ENCODE measurements around the gene PRKCA.

PRKCA gene

DNA sequence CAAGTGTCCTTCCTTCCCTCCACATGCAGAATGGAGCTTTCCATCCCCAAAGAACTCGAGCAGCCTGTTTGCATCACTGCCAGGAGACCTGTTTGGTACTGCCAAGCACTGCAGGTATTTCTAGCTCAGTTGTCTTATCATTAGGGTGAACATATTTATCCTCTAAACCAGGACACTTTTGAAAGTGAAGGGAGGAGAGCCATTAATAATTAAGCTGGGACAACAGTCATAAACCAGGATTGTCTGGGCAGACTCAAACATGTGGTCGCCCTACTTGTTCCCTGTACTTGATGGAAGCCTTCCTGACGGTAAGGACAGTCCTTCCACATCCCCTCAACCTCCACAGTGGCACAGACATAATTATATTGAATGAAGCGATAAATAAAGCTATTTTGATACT lies 67.4 kb downstream of the PRKCA start:
- POLR2A ChIA-PET: no interaction called here
- H3K4me3 ChIP-seq (ENCODE audit: low read depth, low read length): no peak overlapping the region
- TF ChIP-seq, protein P1, sequence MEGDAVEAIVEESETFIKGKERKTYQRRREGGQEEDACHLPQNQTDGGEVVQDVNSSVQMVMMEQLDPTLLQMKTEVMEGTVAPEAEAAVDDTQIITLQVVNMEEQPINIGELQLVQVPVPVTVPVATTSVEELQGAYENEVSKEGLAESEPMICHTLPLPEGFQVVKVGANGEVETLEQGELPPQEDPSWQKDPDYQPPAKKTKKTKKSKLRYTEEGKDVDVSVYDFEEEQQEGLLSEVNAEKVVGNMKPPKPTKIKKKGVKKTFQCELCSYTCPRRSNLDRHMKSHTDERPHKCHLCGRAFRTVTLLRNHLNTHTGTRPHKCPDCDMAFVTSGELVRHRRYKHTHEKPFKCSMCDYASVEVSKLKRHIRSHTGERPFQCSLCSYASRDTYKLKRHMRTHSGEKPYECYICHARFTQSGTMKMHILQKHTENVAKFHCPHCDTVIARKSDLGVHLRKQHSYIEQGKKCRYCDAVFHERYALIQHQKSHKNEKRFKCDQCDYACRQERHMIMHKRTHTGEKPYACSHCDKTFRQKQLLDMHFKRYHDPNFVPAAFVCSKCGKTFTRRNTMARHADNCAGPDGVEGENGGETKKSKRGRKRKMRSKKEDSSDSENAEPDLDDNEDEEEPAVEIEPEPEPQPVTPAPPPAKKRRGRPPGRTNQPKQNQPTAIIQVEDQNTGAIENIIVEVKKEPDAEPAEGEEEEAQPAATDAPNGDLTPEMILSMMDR (IDR thresholded peaks at IDR 0.05; ENCODE audit: insufficient read depth, low read length, missing control alignments): no peak
- no peak for DNase-seq (ENCODE audit: low read depth, low spot score)
- CTCF ChIA-PET: interaction anchor here (0.7 to 1.4 kb wide), 4 partner anchors 10 to 198 kb away, joined by 3 to 4 read pairs (median 3); no protein-coding TSS in a partner anchor

DNA sequence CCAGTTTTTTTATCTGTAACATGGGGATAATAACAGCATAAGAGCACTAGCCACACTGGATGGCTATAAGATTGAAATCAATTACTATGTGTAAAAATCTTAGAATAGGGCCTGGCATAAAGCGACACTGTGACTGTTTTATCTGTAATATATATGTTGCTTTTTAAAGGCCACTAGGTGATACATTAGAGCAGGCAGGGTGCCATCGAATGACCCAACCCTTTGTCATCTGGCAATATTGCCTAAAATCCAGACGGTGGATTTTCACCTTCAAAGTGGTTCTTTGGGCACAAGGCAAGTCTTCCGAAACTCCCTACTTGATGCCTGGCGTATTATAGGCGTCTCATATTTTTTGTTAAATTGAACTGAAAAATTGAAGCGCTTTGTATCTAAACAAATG lies 69.1 kb downstream of the PRKCA start:
- H3K4me3 ChIP-seq (ENCODE audit: low read depth, low read length): no peak overlapping the region
- DNase-seq (ENCODE audit: low read depth, low spot score): no peak
- TF ChIP-seq, protein P1 (IDR thresholded peaks at IDR 0.05; ENCODE audit: insufficient read depth, low read length, missing control alignments): no peak
- POLR2A ChIA-PET: no interaction called here
- CTCF ChIA-PET: no interaction called here

DNA sequence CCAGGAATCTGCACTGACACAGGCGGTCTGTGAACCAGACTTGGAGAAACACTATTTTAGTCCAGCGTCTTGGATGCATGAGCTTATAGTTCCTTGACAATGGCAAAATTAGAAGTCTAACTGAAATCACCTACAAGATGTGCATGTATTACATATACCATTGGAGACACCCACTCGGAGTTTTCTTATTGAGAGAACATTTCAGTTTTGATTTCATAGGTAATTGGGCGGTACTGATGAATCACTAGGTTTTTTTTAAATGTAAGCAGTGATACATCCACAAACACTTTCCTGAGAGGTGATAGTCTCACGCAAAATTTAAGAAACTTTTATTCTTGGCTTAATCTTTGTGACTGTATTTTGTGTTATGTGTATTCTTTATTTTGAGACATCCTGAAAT lies 69.8 kb downstream of the PRKCA start:
- ChIA-PET POLR2A (no interaction called here), CTCF (no interaction called here)
- no peak for DNase-seq (ENCODE audit: low read depth, low spot score)
- H3K4me3 ChIP-seq (ENCODE audit: low read depth, low read length): no peak overlapping the region
- TF ChIP-seq, protein P1 (IDR thresholded peaks at IDR 0.05; ENCODE audit: insufficient read depth, low read length, missing control alignments): no peak

DNA sequence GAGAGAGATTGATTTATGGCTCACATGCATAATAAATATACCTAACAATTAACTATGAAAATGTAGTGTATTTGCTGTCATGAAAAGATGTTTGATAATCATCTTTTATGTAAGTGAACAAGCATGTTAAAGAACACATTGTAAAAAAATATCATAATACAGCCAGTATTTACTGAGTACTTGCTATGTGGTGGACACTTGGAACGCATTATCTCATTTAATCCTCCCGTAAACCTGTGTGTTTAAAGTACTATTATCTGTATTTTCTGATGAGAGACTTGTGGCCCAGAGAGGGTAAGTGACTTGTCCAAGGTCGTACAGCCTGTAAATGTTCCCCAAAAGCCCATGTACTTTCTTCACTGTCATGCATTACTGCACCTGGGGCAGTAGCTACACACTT lies 70.7 kb downstream of the PRKCA start:
- no peak overlapping the region for H3K4me3 ChIP-seq (ENCODE audit: low read depth, low read length)
- TF ChIP-seq, protein P1 (IDR thresholded peaks at IDR 0.05; ENCODE audit: insufficient read depth, low read length, missing control alignments): no peak
- POLR2A ChIA-PET: no interaction called here
- DNase-seq (ENCODE audit: low read depth, low spot score): no peak
- CTCF ChIA-PET: no interaction called here

DNA sequence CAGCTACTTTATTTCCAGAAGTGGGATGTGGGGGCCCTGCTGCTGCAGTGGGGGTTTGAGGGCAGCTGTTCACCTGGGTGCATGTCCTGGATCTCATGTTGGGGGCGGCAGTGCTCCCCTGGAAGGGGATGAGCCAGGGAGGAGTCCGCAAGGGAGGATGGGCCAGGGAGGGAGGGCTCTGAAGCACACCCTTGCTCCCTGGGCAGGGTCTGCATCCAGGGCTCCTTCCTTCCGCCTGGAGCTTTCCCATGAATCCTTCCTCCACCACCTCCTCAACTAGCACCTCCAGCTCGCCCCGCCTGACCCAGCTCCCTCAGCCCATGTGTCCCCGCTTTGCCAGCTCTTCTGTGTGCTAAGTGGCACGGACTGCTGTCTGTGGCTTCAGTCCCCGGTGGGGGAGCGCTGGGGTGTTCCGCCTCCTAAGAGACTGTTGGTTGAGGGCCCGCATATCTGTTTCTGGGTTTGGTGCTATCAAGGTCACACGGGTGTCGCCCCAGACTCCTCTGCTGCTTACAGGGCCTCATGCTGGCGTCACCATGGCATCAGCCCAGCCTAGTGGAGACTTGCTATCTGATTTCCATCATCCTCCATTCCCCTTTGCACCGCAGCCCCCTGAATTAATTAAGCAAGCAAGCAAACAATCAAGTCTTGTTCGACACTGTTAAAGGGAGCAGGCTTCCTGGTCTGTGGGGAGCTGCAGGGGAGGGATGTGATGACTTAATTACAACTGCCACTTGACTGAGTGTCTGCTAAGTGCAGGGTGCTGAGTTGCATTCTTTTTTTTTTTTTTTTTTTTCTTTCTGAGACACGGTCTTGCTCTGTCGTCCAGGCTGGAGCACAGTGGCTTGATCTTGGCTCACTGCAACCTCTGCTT lies 71.8 kb downstream of the PRKCA start:
- CTCF ChIA-PET: no interaction called here
- no peak for DNase-seq (ENCODE audit: low read depth, low spot score)

DNA sequence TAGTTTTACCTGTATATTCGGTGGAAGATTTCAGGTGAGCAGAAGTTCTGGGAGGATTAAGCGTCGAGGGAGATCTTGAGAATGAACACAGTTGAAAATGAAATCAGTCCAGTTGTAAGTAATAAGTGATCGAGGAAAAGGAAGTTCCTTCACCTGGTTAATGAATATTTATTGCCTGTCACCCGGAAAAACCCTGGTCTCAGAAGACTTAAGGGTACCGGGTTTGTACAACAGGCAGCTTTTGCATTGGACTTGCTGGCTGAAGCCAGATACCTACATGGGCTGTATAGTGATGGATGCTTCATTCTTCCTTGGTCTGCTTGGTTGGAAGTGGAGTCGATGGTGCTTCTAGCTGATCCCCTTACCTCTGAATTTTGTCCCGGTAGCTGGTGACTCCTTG lies 72.7 kb downstream of the PRKCA start:
- H3K4me3 ChIP-seq (ENCODE audit: low read depth, low read length): no peak overlapping the region
- DNase-seq (ENCODE audit: low read depth, low spot score): no peak
- TF ChIP-seq, protein P1 (IDR thresholded peaks at IDR 0.05; ENCODE audit: insufficient read depth, low read length, missing control alignments): no peak
- ChIA-PET POLR2A (no interaction called here), CTCF (interaction anchor here (1.4 to 2.2 kb wide), 2 partner anchors 120 to 191 kb away, joined by 3 to 7 read pairs; no protein-coding TSS in a partner anchor)

More for the DNA sequence above, 71.8 kb downstream of the PRKCA start:
- no peak overlapping the region for H3K4me3 ChIP-seq (ENCODE audit: low read depth, low read length)
- TF ChIP-seq, protein P1 (IDR thresholded peaks at IDR 0.05; ENCODE audit: insufficient read depth, low read length, missing control alignments): no peak
- POLR2A ChIA-PET: no interaction called here
